Head of caudate nucleus (tissue), 42 donors: ENCODE measurements around the gene CACNA2D3.
"Not testable (repeated sequence)": the region's sequence is repeated elsewhere in the genome, so short reads cannot be mapped to it uniquely, and the experiment has no call there.

Source experiments
- DNase-seq, 42 donors: peaks; one replicate each; pipeline versions ENCODE4 v3.0.0 to v3.0.0-alpha.2; 2020 to 2021; ENCODE audit warnings: mixed read lengths in 7 of 42
- intact Hi-C: fragments of 100-400 bp; cut with DNase I; formaldehyde crosslinking; loops from one replicate; pipeline ENCODE4 v1.15.0; 2022

CACNA2D3 gene

GRCh38 chr3:54464554-54464953 lies 342.2 kb downstream of the CACNA2D3 start:
- intact Hi-C loops, DNase-seq: not testable (repeated sequence)

GRCh38 chr3:54476891-54477290 lies 354.5 kb downstream of the CACNA2D3 start:
- intact Hi-C loops, result no loop called here
- no peak for DNase-seq

GRCh38 chr3:54481606-54482365 lies 359.4 kb downstream of the CACNA2D3 start:
- no peak for DNase-seq

GRCh38 chr3:54484334-54484733 lies 362.0 kb downstream of the CACNA2D3 start:
- intact Hi-C loops, result no loop called here
- DNase-seq, result no peak

More at GRCh38 chr3:54481606-54482365, 359.4 kb downstream of the CACNA2D3 start:
- intact Hi-C loops, result no loop called here

GRCh38 chr3:54486317-54486716 lies 364.0 kb downstream of the CACNA2D3 start:
- intact Hi-C loops, result no loop called here
- DNase-seq, result no peak

DNA sequence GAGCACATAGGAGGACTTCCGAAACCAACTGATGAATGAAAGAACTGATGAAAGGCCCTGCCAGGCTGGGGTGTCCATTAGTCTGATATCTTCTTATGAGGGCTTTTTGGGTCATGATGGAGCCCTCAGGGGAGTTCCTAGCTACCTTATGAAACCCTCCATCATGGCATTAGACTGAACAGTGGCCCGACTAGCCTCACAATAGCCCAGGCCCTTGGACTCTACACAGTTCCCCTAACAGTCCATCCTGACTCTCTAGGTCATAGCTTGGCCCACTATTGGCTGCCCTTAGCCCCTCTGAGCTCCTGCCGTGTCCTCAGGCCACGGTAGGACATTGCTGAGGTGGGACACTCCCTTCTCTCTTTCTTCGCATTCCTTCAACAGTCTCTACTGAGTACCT lies 365.9 kb downstream of the CACNA2D3 start:
- intact Hi-C loops, result no loop called here
- no peak for DNase-seq

DNA sequence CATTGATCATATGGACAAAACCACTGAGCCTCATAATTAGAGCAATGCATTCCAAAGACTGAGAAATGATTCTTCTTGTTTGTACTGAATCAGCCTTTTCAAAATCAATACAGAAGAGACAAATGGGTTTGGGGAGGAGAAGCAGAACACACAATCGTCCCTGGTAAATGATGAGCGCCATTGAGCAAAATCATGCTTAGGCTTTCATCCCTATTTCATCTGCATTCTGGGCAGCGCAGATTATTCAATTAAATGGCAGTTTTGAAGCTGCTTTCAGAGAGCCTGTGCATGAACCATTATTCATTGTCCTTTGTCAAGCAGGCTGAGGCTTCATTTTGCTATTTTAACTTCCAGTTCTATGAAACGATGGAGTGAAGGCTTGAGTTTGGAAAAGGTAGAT lies 371.9 kb downstream of the CACNA2D3 start:
- intact Hi-C loops, result no loop called here
- peak in 1 of 42 donors; percentile 2 for DNase-seq

DNA sequence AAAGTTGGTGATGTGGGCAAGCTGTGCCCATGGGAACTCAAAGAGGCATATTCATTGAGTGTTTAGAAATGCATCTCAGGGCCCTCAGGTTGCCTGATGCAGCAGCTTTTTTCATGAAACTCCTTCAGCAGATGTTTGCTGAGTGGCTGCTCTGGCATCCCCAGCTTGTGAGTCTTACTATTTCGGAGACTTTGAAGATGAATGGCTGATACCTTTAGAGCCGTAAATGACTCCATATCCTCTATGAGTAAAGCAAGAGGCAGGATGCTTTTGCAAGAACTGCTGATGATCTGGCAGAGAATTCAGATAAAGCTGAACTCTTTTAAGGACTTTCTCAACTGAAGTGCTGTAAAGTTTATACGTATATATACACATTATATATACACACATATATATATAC lies 384.3 kb downstream of the CACNA2D3 start:
- no peak for DNase-seq
- intact Hi-C loops, result no loop called here

- intact Hi-C loops, result no loop called here
- DNase-seq, result peak in 1 of 42 donors; percentile 19
These were observed 385.6 kb downstream of the CACNA2D3 start for GRCh38 chr3:54507876-54508460.

DNA sequence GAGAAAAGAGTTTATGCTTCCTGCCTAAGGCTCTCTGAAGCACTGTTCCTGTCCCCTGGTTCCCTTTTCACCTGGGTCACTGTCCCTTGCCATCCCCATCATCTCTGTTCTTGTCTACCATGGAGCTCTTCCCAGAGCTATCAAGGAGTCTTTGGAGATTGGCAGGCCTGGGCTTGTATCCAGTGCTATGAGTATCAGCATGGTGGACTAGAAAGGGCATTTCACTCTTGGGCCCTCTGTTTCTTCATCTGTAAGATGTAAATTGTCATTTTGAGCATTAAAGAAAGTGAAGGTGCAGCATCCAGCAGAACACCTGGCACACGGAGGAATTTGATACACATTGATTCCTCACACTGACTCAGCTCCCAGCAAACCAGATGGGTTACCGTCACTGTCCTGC lies 388.2 kb downstream of the CACNA2D3 start:
- DNase-seq, result peak in 1 of 42 donors; percentile 6
- intact Hi-C loops, result no loop called here

DNA sequence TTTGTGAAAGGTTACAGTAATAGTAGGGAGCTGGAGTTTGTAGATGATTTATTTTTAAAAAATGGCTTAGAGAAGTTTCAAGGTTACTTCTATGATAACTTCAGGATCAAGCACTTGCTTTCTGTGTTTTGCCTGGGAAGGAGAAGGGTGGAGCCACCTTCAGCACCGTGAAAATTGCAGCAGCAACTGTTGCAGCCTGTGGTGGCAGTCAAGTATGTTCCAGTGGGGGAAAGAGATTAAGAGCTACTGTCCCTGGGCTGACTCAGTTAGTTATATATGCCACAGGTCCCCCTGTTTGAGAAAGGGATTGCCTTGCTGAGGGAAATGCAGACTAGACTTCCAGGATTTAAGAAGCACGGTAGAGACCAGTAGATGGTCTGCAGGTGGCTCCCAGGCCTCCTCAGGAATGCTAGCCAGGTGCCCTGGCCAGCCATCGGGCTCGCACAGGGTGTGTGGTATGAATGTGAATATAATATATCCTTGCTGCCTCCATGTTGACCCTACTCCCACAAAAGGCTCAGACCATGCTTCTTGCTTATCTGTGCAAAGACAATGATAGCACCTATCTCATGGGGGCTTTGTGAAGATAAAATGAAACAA lies 389.5 kb downstream of the CACNA2D3 start:
- peak in 1 of 42 donors; percentile 34 for DNase-seq
- intact Hi-C loops, result no loop called here

GRCh38 chr3:54514006-54514405 lies 391.7 kb downstream of the CACNA2D3 start:
- peak in 1 of 42 donors; percentile 5 for DNase-seq
- intact Hi-C loops, result no loop called here

GRCh38 chr3:54514416-54514815 lies 392.1 kb downstream of the CACNA2D3 start:
- intact Hi-C loops, result no loop called here
- DNase-seq, result peak in 1 of 42 donors; percentile 23

GRCh38 chr3:54515441-54516213 lies 393.3 kb downstream of the CACNA2D3 start:
- intact Hi-C loops, result no loop called here
- DNase-seq, result peak in 1 of 42 donors; percentile 28

DNA sequence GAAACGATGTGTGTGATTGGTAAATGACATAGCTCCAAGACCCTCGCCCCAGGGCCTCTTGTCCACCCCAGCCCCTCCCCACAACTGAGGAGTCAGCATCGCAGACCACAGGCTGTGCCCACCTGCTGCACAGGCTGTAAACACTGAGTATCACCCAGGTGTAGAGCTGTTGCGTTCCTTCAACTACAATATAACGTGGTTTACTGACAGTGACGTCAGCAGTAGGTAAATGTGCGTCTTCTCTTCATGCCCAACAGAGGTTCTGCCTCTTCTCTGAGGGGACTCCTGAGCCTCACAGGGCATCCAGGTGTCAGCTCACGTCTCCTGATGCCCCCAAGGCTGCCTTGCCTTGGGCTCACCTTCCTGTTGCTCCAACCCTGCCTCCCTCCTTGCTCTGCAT lies 395.1 kb downstream of the CACNA2D3 start:
- intact Hi-C loops, result no loop called here
- DNase-seq, result no peak

DNA sequence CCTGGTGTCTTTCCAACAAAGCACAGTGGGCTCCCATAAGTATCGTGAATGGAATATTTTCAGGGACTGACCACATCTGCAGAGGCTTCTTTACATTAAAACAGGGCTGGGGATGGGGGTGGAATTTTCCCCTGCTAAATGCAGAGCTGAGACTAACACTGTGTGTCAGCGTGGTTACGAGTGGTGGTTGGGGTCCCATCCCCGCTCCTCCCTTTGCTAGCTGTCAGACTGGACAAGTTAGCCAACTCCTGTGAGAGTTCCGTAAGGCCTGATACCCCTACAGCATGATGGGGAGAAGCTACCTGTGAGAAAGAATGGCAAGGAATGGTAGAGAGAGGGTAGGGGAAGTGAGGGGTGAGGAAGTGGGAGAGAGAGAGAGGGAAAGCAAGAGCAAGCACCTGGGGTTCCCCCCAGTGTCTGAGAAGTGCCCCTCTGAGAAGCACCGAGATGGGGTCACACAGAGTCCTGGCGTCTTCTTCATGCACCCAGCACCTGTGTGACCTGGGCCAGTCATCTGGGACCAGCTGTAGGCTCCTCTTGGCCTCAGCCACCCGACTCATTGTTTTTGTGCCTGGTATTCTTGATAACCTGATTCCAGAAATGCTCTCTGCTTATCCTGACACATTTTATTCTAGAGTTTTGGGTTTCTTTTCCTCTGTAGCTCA lies 395.8 kb downstream of the CACNA2D3 start:
- intact Hi-C loops, result no loop called here
- no peak for DNase-seq

DNA sequence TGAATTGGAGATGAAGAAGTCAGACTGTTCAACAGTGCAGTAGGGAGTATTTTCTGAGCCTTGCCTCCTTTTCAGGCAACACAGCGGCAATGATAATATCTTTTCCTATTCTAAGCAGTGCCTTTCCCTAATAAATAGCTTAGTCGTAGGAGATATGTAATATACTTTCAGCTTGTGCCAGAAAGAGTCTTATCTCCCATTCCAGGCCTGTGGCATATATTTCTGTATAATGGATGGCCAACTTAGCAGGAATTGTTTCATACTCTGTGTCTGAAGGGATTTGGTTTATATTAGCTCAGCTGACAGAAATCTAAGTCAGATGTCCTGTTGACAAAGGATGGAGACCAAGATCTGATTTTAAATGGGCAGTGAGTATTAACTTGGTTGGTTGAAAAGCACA lies 397.1 kb downstream of the CACNA2D3 start:
- intact Hi-C loops, result no loop called here
- DNase-seq, result no peak

GRCh38 chr3:54520060-54520459 lies 397.7 kb downstream of the CACNA2D3 start:
- intact Hi-C loops, result no loop called here
- DNase-seq, result no peak

DNA sequence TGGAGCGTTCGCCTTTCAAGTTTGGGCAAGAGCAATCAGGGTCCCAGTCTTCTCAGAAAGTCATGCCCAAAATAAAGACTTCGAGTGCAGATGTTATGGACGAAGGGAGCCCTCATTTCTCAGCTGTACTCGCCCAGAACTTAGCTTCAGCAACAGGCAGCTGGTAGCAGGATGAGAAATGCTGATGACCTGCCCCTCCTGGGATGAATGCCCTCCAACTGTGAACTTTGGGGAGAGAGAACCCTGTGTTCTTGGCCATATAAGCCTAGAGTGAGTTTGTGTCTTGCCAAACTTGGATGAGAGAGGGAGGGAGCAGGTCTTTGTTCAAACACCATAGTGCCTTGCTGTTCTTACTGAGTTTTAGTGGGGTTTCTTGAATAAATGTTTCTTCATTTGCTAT lies 405.2 kb downstream of the CACNA2D3 start:
- intact Hi-C loops, result no loop called here
- peak in 2 of 42 donors; percentile 18 to 24 for DNase-seq
